H9 (cell line): ENCODE data around the gene PLD5. TPM values are rescaled to one million over a fixed set of nuclear protein-coding genes. Genes with fewer than 3 reads are reported as not detected.

ENCODE experiments used
- DNase-seq: peaks from one replicate; pipeline ENCODE4 v3.0.0-alpha.2; 2017
- H2AFZ ChIP-seq: one replicate; pipeline ENCODE4 v1.6.1; 2013; ENCODE audit warnings: mild to moderate bottlenecking, low read length, control low read depth, moderate library complexity
- H2AK5ac ChIP-seq: 2 replicates; pipeline ENCODE4 v1.6.1; 2013; ENCODE audit warnings: low read length, control low read depth, mixed read lengths; ENCODE audit not compliant: insufficient read length
- H2BK120ac ChIP-seq: one replicate; pipeline ENCODE4 v1.6.1; 2013; ENCODE audit warnings: low read depth, mild to moderate bottlenecking, low read length, control low read depth, inconsistent platforms; ENCODE audit not compliant: poor library complexity, severe bottlenecking
- H2BK12ac ChIP-seq: 2 replicates; pipeline ENCODE4 v1.6.1; 2013; ENCODE audit warnings: low read length, control low read depth, mixed read lengths, low read depth; ENCODE audit not compliant: insufficient read length
- H2BK15ac ChIP-seq: 2 replicates; pipeline ENCODE4 v1.6.1; 2013; ENCODE audit warnings: low read depth, low read length, control low read depth
- H2BK20ac ChIP-seq: one replicate; pipeline ENCODE4 v1.6.1; 2013; ENCODE audit warnings: low read depth, mild to moderate bottlenecking, low read length, control low read depth, inconsistent platforms; ENCODE audit not compliant: poor library complexity, severe bottlenecking
- H2BK5ac ChIP-seq: 2 replicates; pipeline ENCODE4 v1.6.1; 2013; ENCODE audit warnings: low read length, control low read depth, mixed read lengths; ENCODE audit not compliant: insufficient read length
- H3K14ac ChIP-seq: 2 replicates; pipeline ENCODE4 v1.6.1; 2013; ENCODE audit warnings: low read length, control low read depth; ENCODE audit not compliant: insufficient read depth
- H3K18ac ChIP-seq: 2 replicates; pipeline ENCODE4 v1.6.1; 2013; ENCODE audit warnings: low read depth, mild to moderate bottlenecking, mixed read lengths, low read length, control low read depth; ENCODE audit not compliant: insufficient read length
- H3K23ac ChIP-seq: 2 replicates; pipeline ENCODE4 v1.6.1; 2013; ENCODE audit warnings: low read length, control low read depth, mixed read lengths, low read depth; ENCODE audit not compliant: insufficient read length
- H3K23me2 ChIP-seq: 2 replicates; pipeline ENCODE4 v1.6.1; 2013; ENCODE audit warnings: low read depth, mild to moderate bottlenecking, mixed read lengths, low read length, control low read depth; ENCODE audit not compliant: insufficient read length, poor library complexity, severe bottlenecking
- H3K27ac ChIP-seq: 2 replicates; pipeline ENCODE4 v1.5.1; 2013; ENCODE audit warnings: low read length, control low read depth, mixed read lengths, low read depth; ENCODE audit not compliant: insufficient read length
- H3K27me3 ChIP-seq: 2 replicates; pipeline ENCODE4 v1.6.1; 2013; ENCODE audit warnings: low read length, control low read depth, inconsistent platforms; ENCODE audit not compliant: insufficient read depth
- H3K4ac ChIP-seq: 2 replicates; pipeline ENCODE4 v1.6.1; 2013; ENCODE audit warnings: low read depth, mild to moderate bottlenecking, control low read depth, inconsistent platforms, low read length, moderate library complexity
- H3K4me1 ChIP-seq: 2 replicates; pipeline ENCODE4 v1.6.1; 2013; ENCODE audit warnings: low read length, control low read depth, inconsistent platforms; ENCODE audit not compliant: insufficient read depth
- H3K4me2 ChIP-seq: 2 replicates; pipeline ENCODE4 v1.6.1; 2013; ENCODE audit warnings: low read length, control low read depth, mixed read lengths; ENCODE audit not compliant: insufficient read length, insufficient read depth
- H3K56ac ChIP-seq: 2 replicates; pipeline ENCODE4 v1.6.1; 2013; ENCODE audit warnings: low read depth, mild to moderate bottlenecking, mixed read lengths, low read length, control low read depth; ENCODE audit not compliant: insufficient read length
- H3K79me1 ChIP-seq: 2 replicates; pipeline ENCODE4 v1.6.1; 2013; ENCODE audit warnings: low read depth, mild to moderate bottlenecking, moderate library complexity, low read length, control low read depth, inconsistent platforms; ENCODE audit not compliant: insufficient read depth, poor library complexity, severe bottlenecking
- H3K79me2 ChIP-seq: 2 replicates; pipeline ENCODE4 v1.6.1; 2013; ENCODE audit warnings: low read length, control low read depth, inconsistent platforms; ENCODE audit not compliant: insufficient read depth
- H3K9ac ChIP-seq: 2 replicates; pipeline ENCODE4 v1.6.1; 2013; ENCODE audit warnings: low read length, control low read depth, mixed read lengths; ENCODE audit not compliant: insufficient read length; ENCODE audit errors: extremely low read depth
- H3K9me3 ChIP-seq: one replicate; pipeline ENCODE4 v1.6.1; 2013; ENCODE audit warnings: low read depth, low read length, inconsistent platforms; ENCODE audit not compliant: control insufficient read depth
- H3T11ph ChIP-seq: one replicate; pipeline ENCODE4 v1.6.1; 2013; ENCODE audit warnings: mild to moderate bottlenecking, low read length, control low read depth, inconsistent platforms
- H4K20me1 ChIP-seq: one replicate; pipeline ENCODE4 v1.6.1; 2013; ENCODE audit not compliant: control insufficient read depth, insufficient read length, insufficient read depth
- H4K5ac ChIP-seq: 2 replicates; pipeline ENCODE4 v1.6.1; 2013; ENCODE audit warnings: low read depth, mild to moderate bottlenecking, mixed read lengths, low read length, control low read depth; ENCODE audit not compliant: insufficient read length
- H4K8ac ChIP-seq: replicated peaks from 2 replicates; pipeline ENCODE4 v1.6.1; 2013; ENCODE audit warnings: low read length, control low read depth, mixed read lengths, low read depth; ENCODE audit not compliant: insufficient read length
- H4K91ac ChIP-seq: 2 replicates; pipeline ENCODE4 v1.6.1; 2013; ENCODE audit warnings: low read depth, mild to moderate bottlenecking, moderate library complexity, mixed read lengths, low read length, control low read depth; ENCODE audit not compliant: insufficient read length
- H3K27ac Mint-ChIP-seq, 3 experiments: 2 replicates in 2 of 3; 3 replicates in 1 of 3; pipeline ENCODE4 v1.8.0; 2020 to 2021; ENCODE audit warnings: mixed read lengths in 3 of 3, mild to moderate bottlenecking in 1 of 3, moderate library complexity in 1 of 3
- H3K27me3 Mint-ChIP-seq: 2 replicates; pipeline ENCODE4 v1.8.0; 2021; ENCODE audit warnings: low read depth, mild to moderate bottlenecking, moderate library complexity, mixed read lengths
- H3K36me3 Mint-ChIP-seq, 3 experiments: 2 replicates in 2 of 3; 3 replicates in 1 of 3; pipeline ENCODE4 v1.8.0; 2020 to 2021; ENCODE audit warnings: low read depth in 3 of 3, mixed read lengths in 3 of 3; ENCODE audit not compliant: insufficient read depth in 1 of 3
- H3K4me1 Mint-ChIP-seq, 2 experiments: 2 replicates each; pipeline ENCODE4 v1.8.0; 2020; ENCODE audit warnings: mixed read lengths in 2 of 2
- H3K4me3 Mint-ChIP-seq, 2 experiments: 2 replicates in 1 of 2; 3 replicates in 1 of 2; pipeline ENCODE4 v1.8.0; 2020 to 2021; ENCODE audit warnings: mild to moderate bottlenecking in 2 of 2, mixed read lengths in 2 of 2, moderate library complexity in 1 of 2
- H3K9me3 Mint-ChIP-seq, 2 experiments: 2 replicates in 1 of 2; 3 replicates in 1 of 2; pipeline ENCODE4 v1.8.0; 2020; ENCODE audit warnings: mild to moderate bottlenecking in 2 of 2, mixed read lengths in 2 of 2, moderate library complexity in 1 of 2
- CTCF ChIP-seq: fragments of 200-600 bp; sonication (generic); conservative IDR thresholded peaks from 3 replicates; pipeline ENCODE4 v1.8.0; 2021; ENCODE audit warnings: antibody characterized with exemption, mild to moderate bottlenecking
- WGBS: extraction: QIAGEN DNeasy Blood & Tissue Kit; methylation state at CpG from one replicate; pipeline ENCODE4 v1.1.7; 2013; ENCODE audit warnings: missing lambda C conversion rate, low lambda C conversion rate, mixed read lengths; ENCODE audit not compliant: insufficient read length; ENCODE audit errors: extremely low coverage; 5-methylcytosine and 5-hydroxymethylcytosine counted together
- total RNA-seq: library from RNA; stranded (reverse); gene quantifications from 2 replicates; pipeline ENCODE4 v1.2.1, GENCODE V29; 2021

PLD5 gene
- total RNA-seq, 1 experiment from 2014 or later: 5.2 TPM

- no peak overlapping the region for H2AK5ac ChIP-seq
- H2BK12ac ChIP-seq: no peak overlapping the region
- no peaks in the 10 kb centered on the region for H4K20me1 ChIP-seq
- H3K4me2 ChIP-seq: no peak overlapping the region
- no CpG with 5 or more reads among the region's 5 CpGs for WGBS
- no peaks in the 10 kb centered on the region for H3K79me2 ChIP-seq
- no peak overlapping the region for H4K91ac ChIP-seq
- H3K79me1 ChIP-seq: no peaks in the 10 kb centered on the region
- no peak overlapping the region for H3K4ac ChIP-seq
- peaks cover 21 to 35% of the 10 kb centered on the region in 2 experiments for H3K4me1 Mint-ChIP-seq
- H3K27me3 ChIP-seq: no peaks in the 10 kb centered on the region
- no peak overlapping the region for H3K18ac ChIP-seq
- no peak overlapping the region for H3K27ac ChIP-seq
- H3K9me3 ChIP-seq: no peaks in the 10 kb centered on the region
- H3K4me1 ChIP-seq: no peaks in the 10 kb centered on the region; the same call in 1 of the 2 replicates
- H4K8ac ChIP-seq: no peak overlapping the region
- no peak for DNase-seq
- H2BK120ac ChIP-seq: no peak overlapping the region
- no peaks in the 10 kb centered on the region for H3K23me2 ChIP-seq
- H3K4me3 Mint-ChIP-seq: no peak overlapping the region
- H3K23ac ChIP-seq: no peak overlapping the region
- H3K14ac ChIP-seq: no peak overlapping the region
- H3K9me3 Mint-ChIP-seq: peaks cover 6 to 10% of the 10 kb centered on the region in 2 experiments
- H3T11ph ChIP-seq: no peak overlapping the region
- H2BK5ac ChIP-seq: no peak overlapping the region
- no peak overlapping the region for H2AFZ ChIP-seq
- TF ChIP-seq CTCF: no peak
- H3K27me3 Mint-ChIP-seq: no peaks in the 10 kb centered on the region
- H3K56ac ChIP-seq: no peak overlapping the region
- H3K9ac ChIP-seq: no peak overlapping the region
- H4K5ac ChIP-seq: no peak overlapping the region
- H3K36me3 Mint-ChIP-seq: peaks cover 2 to 16% (median 5%) of the 10 kb centered on the region in 3 experiments; a peak in 5 of 7 replicates
- H2BK15ac ChIP-seq: no peak overlapping the region; the same call in 1 of the 2 replicates
- H2BK20ac ChIP-seq: no peak overlapping the region
- peak overlapping the region in 1 of 3 experiments; percentile 1; a peak in 1 of 7 replicates for H3K27ac Mint-ChIP-seq
These were observed 327.6 kb downstream of the PLD5 start for GRCh38 chr1:242196914-242197313.
